Body of pancreas (tissue), 4 donors: ENCODE data around the gene ERBB2.

ENCODE experiments used
- POLR2A ChIP-seq, 3 donors: fragments of 450-650 bp; IDR thresholded peaks; one replicate each; pipeline ENCODE4 v1.6.1; 2016; ENCODE audit warnings: antibody characterized with exemption in 3 of 3, mild to moderate bottlenecking in 2 of 3
- TF ChIP-seq, protein P1 (sequence below), 7 experiments: fragments of 450-650 bp in 4 of 7; fragments of 200-600 bp in 3 of 7; sonication (generic) in 3 of 7; IDR thresholded peaks; one replicate each; pipeline ENCODE4 v1.5.1; 2016 to 2019; ENCODE audit warnings: antibody characterized with exemption in 7 of 7

GRCh38 chr17:39653316-39653661, 46.6 kb upstream of the ERBB2 start:
- TF ChIP-seq, protein P1, sequence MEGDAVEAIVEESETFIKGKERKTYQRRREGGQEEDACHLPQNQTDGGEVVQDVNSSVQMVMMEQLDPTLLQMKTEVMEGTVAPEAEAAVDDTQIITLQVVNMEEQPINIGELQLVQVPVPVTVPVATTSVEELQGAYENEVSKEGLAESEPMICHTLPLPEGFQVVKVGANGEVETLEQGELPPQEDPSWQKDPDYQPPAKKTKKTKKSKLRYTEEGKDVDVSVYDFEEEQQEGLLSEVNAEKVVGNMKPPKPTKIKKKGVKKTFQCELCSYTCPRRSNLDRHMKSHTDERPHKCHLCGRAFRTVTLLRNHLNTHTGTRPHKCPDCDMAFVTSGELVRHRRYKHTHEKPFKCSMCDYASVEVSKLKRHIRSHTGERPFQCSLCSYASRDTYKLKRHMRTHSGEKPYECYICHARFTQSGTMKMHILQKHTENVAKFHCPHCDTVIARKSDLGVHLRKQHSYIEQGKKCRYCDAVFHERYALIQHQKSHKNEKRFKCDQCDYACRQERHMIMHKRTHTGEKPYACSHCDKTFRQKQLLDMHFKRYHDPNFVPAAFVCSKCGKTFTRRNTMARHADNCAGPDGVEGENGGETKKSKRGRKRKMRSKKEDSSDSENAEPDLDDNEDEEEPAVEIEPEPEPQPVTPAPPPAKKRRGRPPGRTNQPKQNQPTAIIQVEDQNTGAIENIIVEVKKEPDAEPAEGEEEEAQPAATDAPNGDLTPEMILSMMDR (IDR thresholded peaks at IDR 0.05), result no peak
- no peak for TF ChIP-seq POLR2A (IDR thresholded peaks at IDR 0.05)
